PC-3 (cell line): ENCODE results near the gene DOK3.

ENCODE experiments used
- EZH2 ChIP-seq: fragments of 300-600 bp; sonication (generic); IDR thresholded peaks from one replicate; pipeline ENCODE4 v1.6.1; 2017; ENCODE audit warnings: antibody characterized with exemption, mild to moderate bottlenecking, low read length; ENCODE audit not compliant: unreplicated experiment
- EZH2phosphoT487 ChIP-seq: fragments of 300-600 bp; sonication (generic); IDR thresholded peaks from 2 replicates; pipeline ENCODE4 v1.6.1; 2018; ENCODE audit warnings: mild to moderate bottlenecking, antibody characterized with exemption, low read length, borderline replicate concordance
- TF ChIP-seq, protein P1 (sequence below): fragments of 300-600 bp; sonication (generic); conservative IDR thresholded peaks from 2 replicates; pipeline ENCODE4 v1.5.1; 2017; ENCODE audit warnings: antibody characterized with exemption, low read depth, mild to moderate bottlenecking, low read length

GRCh38 chr5:177468329-177468684 is 41.3 kb downstream of the DOK3 start:
- TF ChIP-seq EZH2 = no peak
- TF ChIP-seq, protein P1, sequence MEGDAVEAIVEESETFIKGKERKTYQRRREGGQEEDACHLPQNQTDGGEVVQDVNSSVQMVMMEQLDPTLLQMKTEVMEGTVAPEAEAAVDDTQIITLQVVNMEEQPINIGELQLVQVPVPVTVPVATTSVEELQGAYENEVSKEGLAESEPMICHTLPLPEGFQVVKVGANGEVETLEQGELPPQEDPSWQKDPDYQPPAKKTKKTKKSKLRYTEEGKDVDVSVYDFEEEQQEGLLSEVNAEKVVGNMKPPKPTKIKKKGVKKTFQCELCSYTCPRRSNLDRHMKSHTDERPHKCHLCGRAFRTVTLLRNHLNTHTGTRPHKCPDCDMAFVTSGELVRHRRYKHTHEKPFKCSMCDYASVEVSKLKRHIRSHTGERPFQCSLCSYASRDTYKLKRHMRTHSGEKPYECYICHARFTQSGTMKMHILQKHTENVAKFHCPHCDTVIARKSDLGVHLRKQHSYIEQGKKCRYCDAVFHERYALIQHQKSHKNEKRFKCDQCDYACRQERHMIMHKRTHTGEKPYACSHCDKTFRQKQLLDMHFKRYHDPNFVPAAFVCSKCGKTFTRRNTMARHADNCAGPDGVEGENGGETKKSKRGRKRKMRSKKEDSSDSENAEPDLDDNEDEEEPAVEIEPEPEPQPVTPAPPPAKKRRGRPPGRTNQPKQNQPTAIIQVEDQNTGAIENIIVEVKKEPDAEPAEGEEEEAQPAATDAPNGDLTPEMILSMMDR = no peak
- no peak for TF ChIP-seq EZH2phosphoT487
